Transverse colon (tissue), 4 donors: ENCODE measurements around the gene HIPK4.

Experiments
- EP300 ChIP-seq: sonication (generic); formaldehyde crosslinking; IDR thresholded peaks from one replicate; pipeline ENCODE4 v1.6.1; 2017; ENCODE audit warnings: antibody characterized with exemption, low read depth
- POLR2A ChIP-seq: fragments of 450-650 bp; IDR thresholded peaks from one replicate; pipeline ENCODE4 v1.6.1; 2016; ENCODE audit warnings: antibody characterized with exemption, mild to moderate bottlenecking, moderate library complexity
- POLR2AphosphoS5 ChIP-seq, 3 donors: sonication (generic); formaldehyde crosslinking; IDR thresholded peaks; one replicate each; pipeline ENCODE4 v1.6.1; 2016; ENCODE audit warnings: antibody characterized with exemption in 3 of 3
- TF ChIP-seq, protein P1 (sequence below), 5 experiments: fragments of 200-600 bp in 3 of 5; fragments of 450-650 bp in 2 of 5; sonication (generic) in 3 of 5; IDR thresholded peaks; 1 replicate in 2 of 5; 2 replicates in 3 of 5; pipeline ENCODE4 v1.5.1; 2016 to 2017; ENCODE audit warnings: antibody characterized with exemption in 5 of 5, inconsistent platforms in 3 of 5, mild to moderate bottlenecking in 2 of 5, moderate library complexity in 1 of 5

DNA sequence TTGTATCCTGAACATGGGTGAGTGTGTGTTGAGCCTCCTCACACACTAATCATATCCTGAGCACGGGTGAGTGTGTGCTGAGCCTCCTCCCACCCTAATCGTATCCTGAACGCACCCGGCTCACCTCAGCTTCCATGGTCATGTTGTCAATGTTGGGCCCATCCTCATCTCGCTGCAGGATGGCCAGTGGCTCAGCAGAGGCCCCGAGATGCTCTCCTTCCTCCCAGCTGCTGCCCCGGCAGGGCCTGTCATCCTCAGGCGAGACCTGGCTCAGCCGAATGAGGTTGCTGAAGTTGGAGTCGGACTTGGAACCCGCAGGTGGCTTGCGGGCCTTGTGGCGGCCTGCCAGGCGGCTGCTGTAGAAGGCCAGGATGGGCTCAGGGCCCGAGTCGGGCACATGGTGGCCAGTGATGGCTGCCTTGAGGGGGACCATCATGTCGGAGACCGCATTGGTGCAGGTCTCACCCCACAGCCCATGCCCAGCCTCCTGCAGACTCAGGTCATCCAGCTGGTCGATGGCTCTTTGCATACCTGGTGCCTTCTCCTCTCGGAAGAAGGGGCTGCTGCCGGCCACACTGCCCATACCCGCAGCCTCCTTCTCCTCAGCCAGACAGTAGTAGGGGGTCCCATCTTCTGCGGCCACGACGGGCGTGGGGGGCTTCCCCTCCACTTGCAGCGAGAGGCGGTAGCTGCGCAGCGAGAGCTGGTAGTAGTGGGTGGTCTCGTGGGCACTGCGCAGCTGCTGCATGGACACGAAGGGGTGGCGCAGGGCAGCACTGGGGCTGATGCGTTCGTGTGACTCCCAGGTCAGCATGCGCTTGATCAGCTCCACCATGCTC lies 9.6 kb downstream of the HIPK4 start:
- TF ChIP-seq POLR2AphosphoS5 (IDR thresholded peaks at IDR 0.05) (no peak), EP300 (no peak), POLR2A (no peak)
- TF ChIP-seq, protein P1, sequence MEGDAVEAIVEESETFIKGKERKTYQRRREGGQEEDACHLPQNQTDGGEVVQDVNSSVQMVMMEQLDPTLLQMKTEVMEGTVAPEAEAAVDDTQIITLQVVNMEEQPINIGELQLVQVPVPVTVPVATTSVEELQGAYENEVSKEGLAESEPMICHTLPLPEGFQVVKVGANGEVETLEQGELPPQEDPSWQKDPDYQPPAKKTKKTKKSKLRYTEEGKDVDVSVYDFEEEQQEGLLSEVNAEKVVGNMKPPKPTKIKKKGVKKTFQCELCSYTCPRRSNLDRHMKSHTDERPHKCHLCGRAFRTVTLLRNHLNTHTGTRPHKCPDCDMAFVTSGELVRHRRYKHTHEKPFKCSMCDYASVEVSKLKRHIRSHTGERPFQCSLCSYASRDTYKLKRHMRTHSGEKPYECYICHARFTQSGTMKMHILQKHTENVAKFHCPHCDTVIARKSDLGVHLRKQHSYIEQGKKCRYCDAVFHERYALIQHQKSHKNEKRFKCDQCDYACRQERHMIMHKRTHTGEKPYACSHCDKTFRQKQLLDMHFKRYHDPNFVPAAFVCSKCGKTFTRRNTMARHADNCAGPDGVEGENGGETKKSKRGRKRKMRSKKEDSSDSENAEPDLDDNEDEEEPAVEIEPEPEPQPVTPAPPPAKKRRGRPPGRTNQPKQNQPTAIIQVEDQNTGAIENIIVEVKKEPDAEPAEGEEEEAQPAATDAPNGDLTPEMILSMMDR (IDR thresholded peaks at IDR 0.05): no peak
